ENCODE data around the gene IQCM. TPM values are rescaled to one million over a fixed set of nuclear protein-coding genes. Genes with fewer than 3 reads are reported as not detected.

Gene IQCM
- total RNA-seq, 2 experiments from 2014 or later: not detected

DNA sequence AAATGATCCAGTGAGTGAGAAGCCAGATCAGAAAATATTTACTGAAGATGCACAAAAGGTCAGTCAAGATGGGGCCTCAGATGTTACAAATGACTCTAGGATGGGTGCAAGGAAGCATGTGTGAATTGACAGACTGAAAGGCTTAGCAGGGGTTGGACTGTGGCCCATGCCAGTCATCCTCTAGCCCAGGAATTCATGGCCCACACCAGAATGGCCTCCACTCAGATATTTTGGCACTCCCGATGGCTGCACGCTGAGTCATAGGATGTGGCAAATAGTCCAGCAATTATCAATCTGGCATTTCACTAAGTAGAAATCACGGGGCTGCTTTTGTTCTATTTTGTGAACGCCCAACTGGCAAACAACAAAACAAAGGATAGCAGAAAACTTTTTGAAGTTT lies 406.5 kb downstream of the IQCM start:
- TF ChIP-seq EZH2phosphoT487 (IDR thresholded peaks at IDR 0.05; ENCODE audit: borderline replicate concordance, low read depth, low read length) (no peak), CTCF (conservative IDR thresholded peaks at IDR 0.05; ENCODE audit: low read length) (no peak)
- H3K9me2 ChIP-seq (ENCODE audit: insufficient read depth, low read length): no peaks in the 10 kb centered on the region
- no peaks in the 10 kb centered on the region for H3K36me3 ChIP-seq (ENCODE audit: insufficient read depth, low read length)
- H3K4me3 ChIP-seq (ENCODE audit: low read depth, low read length, poor library complexity, severe bottlenecking): no peak overlapping the region
- no peak overlapping the region for H3K4me2 ChIP-seq (ENCODE audit: low read length)
- H4K20me1 ChIP-seq (ENCODE audit: insufficient read depth, low read length): no peaks in the 10 kb centered on the region
- no TSS peak for BruUV-seq (replicated peaks)
- 0 out of 2 replicates have a peak, but pooled peaks cover 6% of the 10 kb centered on the region for H3K9me3 ChIP-seq (ENCODE audit: low read length)
- no peak overlapping the region for H3K27ac ChIP-seq (ENCODE audit: low read depth, low read length, poor library complexity, severe bottlenecking)
- no peak for DNase-seq (ENCODE audit: low spot score)
- H3K79me2 ChIP-seq (ENCODE audit: insufficient read depth, low read depth, low read length): no peaks in the 10 kb centered on the region
- POLR2A ChIA-PET: no interaction called here
- no peaks in the 10 kb centered on the region for H3K4me1 ChIP-seq (ENCODE audit: insufficient read depth, low read length, poor library complexity, severe bottlenecking)
- CTCF ChIA-PET (ENCODE audit: unreplicated experiment): no interaction called here
- intact Hi-C loops (cut with micrococcal nuclease; ENCODE audit: unreplicated experiment): no loop called here
- H2AFZ ChIP-seq (ENCODE audit: low read length): no peak overlapping the region

GRCh38 chr4:149404143-149404542 lies 411.5 kb downstream of the IQCM start:
- H3K36me3 ChIP-seq (ENCODE audit: insufficient read depth, low read length): no peaks in the 10 kb centered on the region
- no peak overlapping the region for H3K27ac ChIP-seq (ENCODE audit: low read depth, low read length, poor library complexity, severe bottlenecking)
- BruUV-seq (replicated peaks): no TSS peak
- no peak for TF ChIP-seq EZH2phosphoT487 (IDR thresholded peaks at IDR 0.05; ENCODE audit: borderline replicate concordance, low read depth, low read length)
- no peak for TF ChIP-seq CTCF (conservative IDR thresholded peaks at IDR 0.05; ENCODE audit: low read length)
- H3K4me2 ChIP-seq (ENCODE audit: low read length): no peak overlapping the region
- no peaks in the 10 kb centered on the region for H3K9me2 ChIP-seq (ENCODE audit: insufficient read depth, low read length)
- H3K4me1 ChIP-seq (ENCODE audit: insufficient read depth, low read length, poor library complexity, severe bottlenecking): no peaks in the 10 kb centered on the region
- no peak for DNase-seq (ENCODE audit: low spot score)
- H3K79me2 ChIP-seq (ENCODE audit: insufficient read depth, low read depth, low read length): no peaks in the 10 kb centered on the region
- ChIA-PET CTCF (ENCODE audit: unreplicated experiment) (no interaction called here), POLR2A (no interaction called here)
- H2AFZ ChIP-seq (ENCODE audit: low read length): no peak overlapping the region
- intact Hi-C loops (cut with micrococcal nuclease; ENCODE audit: unreplicated experiment): no loop called here
- 0 out of 2 replicates have a peak, but pooled peaks cover 6% of the 10 kb centered on the region for H3K9me3 ChIP-seq (ENCODE audit: low read length)
- H4K20me1 ChIP-seq (ENCODE audit: insufficient read depth, low read length): no peaks in the 10 kb centered on the region
- no peak overlapping the region for H3K4me3 ChIP-seq (ENCODE audit: low read depth, low read length, poor library complexity, severe bottlenecking)

DNA sequence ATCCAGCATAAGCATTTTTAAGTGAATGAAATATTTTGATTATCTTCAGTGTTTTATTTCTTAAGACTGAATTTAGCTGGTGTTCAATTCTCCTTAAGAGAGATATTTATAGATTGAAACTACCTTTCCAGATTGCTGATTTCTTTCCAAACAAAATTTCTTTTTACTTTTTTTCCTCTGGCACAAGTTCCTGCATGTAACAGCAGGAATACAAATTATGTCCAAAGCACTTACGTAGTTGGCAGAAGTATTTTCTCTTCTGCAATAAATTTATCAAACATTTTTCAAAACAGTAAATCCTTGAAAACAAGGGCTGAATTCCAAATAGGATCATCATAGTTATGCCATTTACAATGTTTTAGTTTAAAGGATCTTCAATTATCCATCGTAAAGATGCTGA lies 412.6 kb downstream of the IQCM start:
- ChIA-PET POLR2A (no interaction called here), CTCF (ENCODE audit: unreplicated experiment) (no interaction called here)
- BruUV-seq (replicated peaks): no TSS peak
- TF ChIP-seq CTCF (conservative IDR thresholded peaks at IDR 0.05; ENCODE audit: low read length): no peak
- TF ChIP-seq EZH2phosphoT487 (IDR thresholded peaks at IDR 0.05; ENCODE audit: borderline replicate concordance, low read depth, low read length): no peak
- Histone ChIP-seq H3K9me3 (ENCODE audit: low read length) (0 out of 2 replicates have a peak, but pooled peaks cover 3% of the 10 kb centered on the region), H2AFZ (ENCODE audit: low read length) (no peak overlapping the region), H3K27ac (ENCODE audit: low read depth, low read length, poor library complexity, severe bottlenecking) (no peak overlapping the region), H3K79me2 (ENCODE audit: insufficient read depth, low read depth, low read length) (no peaks in the 10 kb centered on the region), H3K4me2 (ENCODE audit: low read length) (no peak overlapping the region), H3K36me3 (ENCODE audit: insufficient read depth, low read length) (no peaks in the 10 kb centered on the region), H3K4me1 (ENCODE audit: insufficient read depth, low read length, poor library complexity, severe bottlenecking) (no peaks in the 10 kb centered on the region), H3K4me3 (ENCODE audit: low read depth, low read length, poor library complexity, severe bottlenecking) (no peak overlapping the region), H4K20me1 (ENCODE audit: insufficient read depth, low read length) (no peaks in the 10 kb centered on the region), H3K9me2 (ENCODE audit: insufficient read depth, low read length) (no peaks in the 10 kb centered on the region)
- intact Hi-C loops (cut with micrococcal nuclease; ENCODE audit: unreplicated experiment): no loop called here
- DNase-seq (ENCODE audit: low spot score): no peak
